Suprapubic skin (tissue), 4 donors: ENCODE measurements around the gene YIF1A. TPM values are rescaled to one million over a fixed set of nuclear protein-coding genes. Genes with fewer than 3 reads are reported as not detected.

Experiments used
- DNase-seq, 2 donors: peaks; one replicate each; pipeline ENCODE4 v3.0.0-alpha.2; 2019; ENCODE audit warnings: low spot score in 2 of 2
- H3K27ac ChIP-seq: fragments of 200-600 bp; sonication (generic); one replicate; pipeline ENCODE4 v1.5.1; 2019
- H3K27me3 ChIP-seq: fragments of 200-600 bp; sonication (generic); one replicate; pipeline ENCODE4 v1.5.1; 2019
- H3K36me3 ChIP-seq: fragments of 200-600 bp; sonication (generic); one replicate; pipeline ENCODE4 v1.5.1; 2019
- H3K4me1 ChIP-seq: fragments of 200-600 bp; sonication (generic); one replicate; pipeline ENCODE4 v1.5.1; 2019
- H3K4me3 ChIP-seq: fragments of 200-600 bp; sonication (generic); one replicate; pipeline ENCODE4 v1.5.1; 2019; ENCODE audit warnings: mild to moderate bottlenecking
- H3K9me3 ChIP-seq: fragments of 200-600 bp; sonication (generic); one replicate; pipeline ENCODE4 v1.5.1; 2019
- CTCF ChIP-seq, 2 donors: fragments of 200-600 bp in 1 of 2; fragments of 450-650 bp in 1 of 2; sonication (generic) in 1 of 2; IDR thresholded peaks; one replicate each; pipeline ENCODE4 v1.5.1; 2016 to 2019; ENCODE audit warnings: antibody characterized with exemption in 2 of 2, mild to moderate bottlenecking in 1 of 2, moderate library complexity in 1 of 2
- EP300 ChIP-seq: sonication (generic); formaldehyde crosslinking; IDR thresholded peaks from one replicate; pipeline ENCODE4 v1.6.1; 2017; ENCODE audit warnings: antibody characterized with exemption
- POLR2A ChIP-seq, 2 donors: fragments of 450-650 bp; IDR thresholded peaks; one replicate each; pipeline ENCODE4 v1.6.1; 2017; ENCODE audit warnings: antibody characterized with exemption in 2 of 2, mild to moderate bottlenecking in 2 of 2, moderate library complexity in 2 of 2
- POLR2AphosphoS5 ChIP-seq, 3 donors: sonication (generic); formaldehyde crosslinking; IDR thresholded peaks; one replicate each; pipeline ENCODE4 v1.6.1; 2017; ENCODE audit warnings: antibody characterized with exemption in 3 of 3
- WGBS: methylation state at CpG from one replicate; pipeline ENCODE4 v1.1.5; 2018; 5-methylcytosine and 5-hydroxymethylcytosine counted together
- total RNA-seq, 4 donors: library from RNA; depleted of rRNA; stranded (reverse); fragments of >200 nt; gene quantifications; one replicate each; pipeline ENCODE4 v1.1.0, GENCODE V29; 2016

The YIF1A gene
- total RNA-seq, 4 donors from 2014 or later = 21.6 to 61.3 (median 56.1) TPM

GRCh38 chr11:66248903-66249302 is 40.0 kb downstream of the YIF1A start:
- H3K9me3 ChIP-seq = no peaks in the 10 kb centered on the region
- H3K36me3 ChIP-seq = peaks cover 29% of the 10 kb centered on the region
- TF ChIP-seq EP300 (no peak), POLR2A (IDR thresholded peaks at IDR 0.05) (no peak)
- no peaks in the 10 kb centered on the region for H3K27me3 ChIP-seq
- DNase-seq = no peak
- WGBS = 96% methylated on average over 6 of the region's 6 CpGs
- H3K4me3 ChIP-seq = no peak overlapping the region
- H3K4me1 ChIP-seq = no peaks in the 10 kb centered on the region
- no peak overlapping the region for H3K27ac ChIP-seq

- DNase-seq = no peak
- Histone ChIP-seq H3K36me3 (peaks cover 39% of the 10 kb centered on the region), H3K27ac (no peak overlapping the region), H3K4me3 (no peak overlapping the region), H3K27me3 (no peaks in the 10 kb centered on the region), H3K9me3 (no peaks in the 10 kb centered on the region), H3K4me1 (no peaks in the 10 kb centered on the region)
- TF ChIP-seq EP300 (no peak), POLR2A (IDR thresholded peaks at IDR 0.05) (no peak), CTCF (IDR thresholded peaks at IDR 0.05) (no peak), POLR2AphosphoS5 (IDR thresholded peaks at IDR 0.05) (no peak)
- WGBS = 85% methylated on average over 3 of the region's 3 CpGs
Measured at GRCh38 chr11:66247801-66248200, 41.1 kb downstream of the YIF1A start.

GRCh38 chr11:66247295-66247694 is 41.6 kb downstream of the YIF1A start:
- no peak for DNase-seq
- Histone ChIP-seq H3K27me3 (no peaks in the 10 kb centered on the region), H3K36me3 (peaks cover 44% of the 10 kb centered on the region), H3K9me3 (no peaks in the 10 kb centered on the region), H3K27ac (no peak overlapping the region), H3K4me1 (no peaks in the 10 kb centered on the region), H3K4me3 (no peak overlapping the region)
- 88% methylated on average over 4 of the region's 4 CpGs for WGBS
- TF ChIP-seq POLR2AphosphoS5 (IDR thresholded peaks at IDR 0.05) (no peak), EP300 (no peak), POLR2A (IDR thresholded peaks at IDR 0.05) (no peak), CTCF (IDR thresholded peaks at IDR 0.05) (no peak)

- DNase-seq = no peak
- H3K27ac ChIP-seq = no peak overlapping the region
- TF ChIP-seq CTCF (IDR thresholded peaks at IDR 0.05) (no peak), POLR2A (IDR thresholded peaks at IDR 0.05) (no peak), POLR2AphosphoS5 (IDR thresholded peaks at IDR 0.05) (no peak), EP300 (no peak)
- H3K4me3 ChIP-seq = no peak overlapping the region
- H3K4me1 ChIP-seq = no peaks in the 10 kb centered on the region
- no peaks in the 10 kb centered on the region for H3K27me3 ChIP-seq
- peaks cover 66% of the 10 kb centered on the region for H3K36me3 ChIP-seq
- 74% methylated on average over 13 of the region's 13 CpGs for WGBS
- no peaks in the 10 kb centered on the region for H3K9me3 ChIP-seq
Measured at GRCh38 chr11:66243782-66244535, 45.0 kb downstream of the YIF1A start.

GRCh38 chr11:66242095-66242765 is 46.7 kb downstream of the YIF1A start:
- 79% methylated on average over 10 of the region's 14 CpGs for WGBS
- Histone ChIP-seq H3K9me3 (no peaks in the 10 kb centered on the region), H3K27me3 (no peaks in the 10 kb centered on the region), H3K4me3 (no peak overlapping the region), H3K36me3 (peaks cover 82% of the 10 kb centered on the region), H3K4me1 (no peaks in the 10 kb centered on the region), H3K27ac (no peak overlapping the region)
- TF ChIP-seq CTCF (IDR thresholded peaks at IDR 0.05) (no peak), POLR2A (IDR thresholded peaks at IDR 0.05) (no peak), POLR2AphosphoS5 (IDR thresholded peaks at IDR 0.05) (no peak), EP300 (no peak)
- no peak for DNase-seq
